Smooth muscle cell (in vitro differentiated cells): ENCODE results near the gene RER1. TPM values are rescaled to one million over a fixed set of nuclear protein-coding genes. Genes with fewer than 3 reads are reported as not detected.

Experiments
- DNase-seq: peaks from one replicate; lab custom pipeline; 2025; ENCODE audit not compliant: unreplicated experiment; lab: John Stamatoyannopoulos, UW
- H2AFZ ChIP-seq: fragments of 200-600 bp; sonication (generic); 2 replicates; pipeline ENCODE4 v1.6.0; 2016; ENCODE audit warnings: antibody characterized with exemption, low read depth, mild to moderate bottlenecking
- H3F3A ChIP-seq: fragments of 200-600 bp; sonication (generic); 2 replicates; pipeline ENCODE4 v1.6.0; 2017; ENCODE audit warnings: antibody characterized with exemption, low read depth
- H3K27ac ChIP-seq: fragments of 200-600 bp; sonication (generic); 2 replicates; pipeline ENCODE4 v1.5.1; 2016; ENCODE audit warnings: low read depth, mild to moderate bottlenecking
- H3K27me3 ChIP-seq: fragments of 200-600 bp; sonication (generic); 2 replicates; pipeline ENCODE4 v1.6.1; 2016; ENCODE audit warnings: low read depth, mild to moderate bottlenecking
- H3K36me3 ChIP-seq: fragments of 200-600 bp; sonication (generic); 2 replicates; pipeline ENCODE4 v1.5.1; 2016; ENCODE audit warnings: low read depth
- H3K4me1 ChIP-seq: fragments of 200-600 bp; sonication (generic); 2 replicates; pipeline ENCODE4 v1.5.1; 2016; ENCODE audit warnings: low read depth
- H3K4me2 ChIP-seq: fragments of 200-600 bp; sonication (generic); 2 replicates; pipeline ENCODE4 v1.6.0; 2016; ENCODE audit warnings: mild to moderate bottlenecking
- H3K4me3 ChIP-seq: fragments of 200-600 bp; sonication (generic); 2 replicates; pipeline ENCODE4 v1.5.1; 2016; ENCODE audit warnings: mild to moderate bottlenecking
- H3K79me2 ChIP-seq: fragments of 200-600 bp; sonication (generic); 2 replicates; pipeline ENCODE4 v1.6.0; 2016; ENCODE audit warnings: low read depth, mild to moderate bottlenecking
- H3K9ac ChIP-seq: fragments of 200-600 bp; sonication (generic); 2 replicates; pipeline ENCODE4 v1.6.0; 2016; ENCODE audit warnings: low read depth
- H3K9me3 ChIP-seq: fragments of 200-600 bp; sonication (generic); replicated peaks from 2 replicates; pipeline ENCODE4 v1.5.1; 2016; ENCODE audit warnings: low read depth
- H4K20me1 ChIP-seq: fragments of 200-600 bp; sonication (generic); 2 replicates; pipeline ENCODE4 v1.6.0; 2016; ENCODE audit warnings: low read depth
- CTCF ChIP-seq: fragments of 200-600 bp; sonication (generic); IDR thresholded peaks from 2 replicates; pipeline ENCODE4 v1.5.1; 2017; ENCODE audit warnings: borderline replicate concordance, mild to moderate bottlenecking, antibody characterized with exemption; ENCODE audit not compliant: insufficient read depth, poor library complexity, severe bottlenecking
- WGBS: methylation state at CpG from one replicate; pipeline ENCODE4 v1.1.7; 2016; ENCODE audit warnings: low lambda C conversion rate; 5-methylcytosine and 5-hydroxymethylcytosine counted together
- polyA plus RNA-seq: library from polyadenylated mRNA; unstranded; fragments of >200 nt; fragmentation: Nextera tagmentation; extraction: Ambion mirVana; gene quantifications from 2 replicates; pipeline ENCODE4 v1.2.1, GENCODE V29; 2016
- total RNA-seq: library from RNA; depleted of rRNA; stranded (reverse); fragments of >200 nt; gene quantifications from 2 replicates; pipeline ENCODE4 v1.2.3, GENCODE V29; 2014

RER1 gene
- total and polyA plus RNA-seq, 2 experiments from 2014 or later, result 101 to 269 TPM

GRCh38 chr1:2398871-2399270 is 7.2 kb downstream of the RER1 start:
- peaks cover 6% of the 10 kb centered on the region for H3K36me3 ChIP-seq

GRCh38 chr1:2399890-2400575 is 8.4 kb downstream of the RER1 start:
- no peak for TF ChIP-seq CTCF
- Histone ChIP-seq H3K27me3 (no peaks in the 10 kb centered on the region), H3K36me3 (peaks cover 6% of the 10 kb centered on the region), H3K9me3 (no peaks in the 10 kb centered on the region), H3K4me3 (no peak overlapping the region), H3F3A (peaks cover 10% of the 10 kb centered on the region), H2AFZ (no peak overlapping the region), H3K9ac (no peak overlapping the region), H3K4me2 (no peak overlapping the region), H3K27ac (no peak overlapping the region), H4K20me1 (peaks cover 54% of the 10 kb centered on the region), H3K4me1 (no peaks in the 10 kb centered on the region), H3K79me2 (peaks cover 39% of the 10 kb centered on the region)
- WGBS, result 98% methylated on average over 22 of the region's 22 CpGs
- no peak for DNase-seq

More at GRCh38 chr1:2398871-2399270, 7.2 kb downstream of the RER1 start:
- DNase-seq, result no peak
- no peaks in the 10 kb centered on the region for H3K4me1 ChIP-seq
- H3K9me3 ChIP-seq, result no peaks in the 10 kb centered on the region
- H3K27ac ChIP-seq, result no peak overlapping the region
- over 99% methylated on average over 7 of the region's 7 CpGs for WGBS
- H4K20me1 ChIP-seq, result peaks cover 65% of the 10 kb centered on the region
- peaks cover 51% of the 10 kb centered on the region for H3K79me2 ChIP-seq
- H3K27me3 ChIP-seq, result no peaks in the 10 kb centered on the region
- no peak overlapping the region for H3K4me2 ChIP-seq
- peaks cover 10% of the 10 kb centered on the region for H3F3A ChIP-seq
- H2AFZ ChIP-seq, result no peak overlapping the region
- no peak for TF ChIP-seq CTCF
- no peak overlapping the region for H3K9ac ChIP-seq
- no peak overlapping the region for H3K4me3 ChIP-seq

GRCh38 chr1:2400576-2400909 is 8.9 kb downstream of the RER1 start:
- Histone ChIP-seq H3K27me3 (no peaks in the 10 kb centered on the region), H2AFZ (no peak overlapping the region), H3K9ac (no peak overlapping the region), H3K27ac (no peak overlapping the region), H3K36me3 (peaks cover 6% of the 10 kb centered on the region), H3K9me3 (no peaks in the 10 kb centered on the region), H3K4me3 (no peak overlapping the region), H3F3A (peaks cover 13% of the 10 kb centered on the region), H3K4me2 (no peak overlapping the region), H4K20me1 (peaks cover 55% of the 10 kb centered on the region), H3K79me2 (peaks cover 34% of the 10 kb centered on the region), H3K4me1 (no peaks in the 10 kb centered on the region)
- 93% methylated on average over 10 of the region's 10 CpGs for WGBS
- TF ChIP-seq CTCF, result no peak
- DNase-seq, result no peak
